BLaER1 treated with 17β-estradiol and CSF1 and Interleukin-3, amounts not matched to agents 10 nM and 100 nM (cell line): ENCODE data around the gene ANKRD29.

ENCODE experiments used
- H3K27ac ChIP-seq, 11 experiments: shearing (Covaris generic); formaldehyde crosslinking; 2 replicates each; pipeline ENCODE4 v1.8.1; 2022
- H3K27me3 ChIP-seq, 11 experiments: shearing (Covaris generic); formaldehyde crosslinking; 2 replicates each; pipeline ENCODE4 v1.8.1; 2022
- H3K36me3 ChIP-seq, 11 experiments: shearing (Covaris generic); formaldehyde crosslinking; 2 replicates each; pipeline ENCODE4 v1.8.1; 2022
- H3K4me1 ChIP-seq, 10 experiments: shearing (Covaris generic); formaldehyde crosslinking; 2 replicates each; pipeline ENCODE4 v1.8.1; 2022
- H3K4me2 ChIP-seq, 11 experiments: shearing (Covaris generic); formaldehyde crosslinking; 2 replicates each; pipeline ENCODE4 v1.8.1; 2022
- H3K4me3 ChIP-seq, 10 experiments: shearing (Covaris generic); formaldehyde crosslinking; 2 replicates each; pipeline ENCODE4 v1.8.1; 2022
- H3K9ac ChIP-seq, 11 experiments: shearing (Covaris generic); formaldehyde crosslinking; 2 replicates each; pipeline ENCODE4 v1.8.1; 2022
- H3K9me3 ChIP-seq, 11 experiments: shearing (Covaris generic); formaldehyde crosslinking; replicated peaks in 1 of 11; 2 replicates each; pipeline ENCODE4 v1.8.1; 2022
- H4K20me1 ChIP-seq, 11 experiments: shearing (Covaris generic); formaldehyde crosslinking; 2 replicates each; pipeline ENCODE4 v1.8.1; 2022
- Cebpa-rat ChIP-seq, 11 experiments: shearing (Covaris generic); IDR thresholded peaks; 2 replicates each; pipeline ENCODE4 v1.8.1; 2022

ANKRD29 gene

GRCh38 chr18:23689616-23690504 lies 27.1 kb upstream of the ANKRD29 start:
- Histone ChIP-seq H3K36me3 (no peaks in the 10 kb centered on the region), H3K27ac (no peak overlapping the region), H3K4me1 (peaks cover 13 to 17% (median 14%) of the 10 kb centered on the region in 10 experiments; a peak in 19 of 20 replicates), H3K4me3 (peak overlapping the region; percentile 49 to 72 (median 62)), H4K20me1 (peaks cover 0 to 16% (median 0%) of the 10 kb centered on the region in 11 experiments; a peak in 3 of 22 replicates), H3K9ac (peak overlapping the region; percentile 14 to 65 (median 48); a peak in 18 of 22 replicates), H3K9me3 (peaks cover 0 to 12% (median 9%) of the 10 kb centered on the region in 11 experiments; a peak in 14 of 22 replicates), H3K4me2 (peak overlapping the region; percentile 87 to 98 (median 93)), H3K27me3 (peaks cover 37 to 52% (median 44%) of the 10 kb centered on the region in 11 experiments)
- TF ChIP-seq Cebpa-rat (IDR thresholded peaks at IDR 0.05): no peak

DNA sequence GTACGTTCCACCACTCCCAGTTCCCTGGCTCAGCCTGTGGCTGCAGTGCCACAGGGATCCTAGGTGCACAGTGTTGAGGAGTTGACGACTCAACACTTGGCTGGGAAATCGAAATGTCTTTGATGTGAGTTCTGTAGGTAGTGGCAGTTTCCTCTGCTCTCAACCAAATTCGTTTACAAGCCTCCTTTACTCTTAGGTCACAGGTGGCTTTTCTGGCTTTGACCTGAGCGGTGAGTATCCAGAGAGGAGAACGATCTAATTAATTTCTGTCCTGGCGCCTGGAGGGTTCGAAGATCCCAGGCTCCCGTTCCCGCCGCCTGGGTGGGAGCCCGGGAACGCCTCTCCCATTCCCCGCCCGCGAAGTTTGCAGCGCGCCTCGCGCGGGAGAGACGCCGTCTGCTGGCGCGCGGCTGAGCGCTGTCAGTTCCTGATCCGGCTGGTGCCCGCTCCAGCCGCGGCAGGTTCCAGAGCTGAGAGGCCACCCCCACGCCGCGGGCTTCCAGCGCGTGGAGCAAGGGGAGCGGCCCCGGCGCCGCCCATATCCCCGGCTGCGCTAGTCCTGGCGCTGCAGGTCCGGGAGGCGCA lies 26.4 kb upstream of the ANKRD29 start, which contains the start of gene LAMA3:
TSS of gene LAMA3 (plus strand) at position 423 of the 585 bp plus-strand sequence. CDS start 231 bp downstream, outside the sequence.
- Histone ChIP-seq H3K36me3 (no peaks in the 10 kb centered on the region), H3K4me3 (peak within 1 kb of the TSS; percentile 49 to 72 (median 62)), H3K27me3 (peaks cover 37 to 52% (median 44%) of the 10 kb centered on the region in 11 experiments), H3K9me3 (peaks cover 0 to 12% (median 9%) of the 10 kb centered on the region in 11 experiments; a peak in 14 of 22 replicates), H3K4me1 (peaks cover 13 to 15% (median 14%) of the 10 kb centered on the region in 10 experiments; a peak in 19 of 20 replicates), H3K27ac (no peak within 1 kb of the TSS), H4K20me1 (peaks cover 0 to 16% (median 0%) of the 10 kb centered on the region in 11 experiments; a peak in 3 of 22 replicates), H3K9ac (peak within 1 kb of the TSS; percentile 14 to 65 (median 48); a peak in 18 of 22 replicates), H3K4me2 (peak within 1 kb of the TSS; percentile 87 to 98 (median 93))
- TF ChIP-seq Cebpa-rat (IDR thresholded peaks at IDR 0.05): no peak

GRCh38 chr18:23688528-23688927 lies 25.8 kb upstream of the ANKRD29 start:
- Histone ChIP-seq H3K4me1 (peaks cover 13 to 15% (median 14%) of the 10 kb centered on the region in 10 experiments; a peak in 19 of 20 replicates), H3K36me3 (no peaks in the 10 kb centered on the region), H3K9me3 (peaks cover 0 to 12% (median 9%) of the 10 kb centered on the region in 11 experiments; a peak in 14 of 22 replicates), H3K4me3 (peak overlapping the region in 3 of 10 experiments; percentile 49 to 63 (median 62); a peak in 4 of 20 replicates), H4K20me1 (peaks cover 0 to 16% (median 0%) of the 10 kb centered on the region in 11 experiments; a peak in 3 of 22 replicates), H3K27ac (no peak overlapping the region), H3K4me2 (peak overlapping the region in 7 of 11 experiments; percentile 87 to 97 (median 92); a peak in 11 of 22 replicates), H3K9ac (no peak overlapping the region), H3K27me3 (peaks cover 37 to 52% (median 44%) of the 10 kb centered on the region in 11 experiments)
- TF ChIP-seq Cebpa-rat (IDR thresholded peaks at IDR 0.05): no peak

DNA sequence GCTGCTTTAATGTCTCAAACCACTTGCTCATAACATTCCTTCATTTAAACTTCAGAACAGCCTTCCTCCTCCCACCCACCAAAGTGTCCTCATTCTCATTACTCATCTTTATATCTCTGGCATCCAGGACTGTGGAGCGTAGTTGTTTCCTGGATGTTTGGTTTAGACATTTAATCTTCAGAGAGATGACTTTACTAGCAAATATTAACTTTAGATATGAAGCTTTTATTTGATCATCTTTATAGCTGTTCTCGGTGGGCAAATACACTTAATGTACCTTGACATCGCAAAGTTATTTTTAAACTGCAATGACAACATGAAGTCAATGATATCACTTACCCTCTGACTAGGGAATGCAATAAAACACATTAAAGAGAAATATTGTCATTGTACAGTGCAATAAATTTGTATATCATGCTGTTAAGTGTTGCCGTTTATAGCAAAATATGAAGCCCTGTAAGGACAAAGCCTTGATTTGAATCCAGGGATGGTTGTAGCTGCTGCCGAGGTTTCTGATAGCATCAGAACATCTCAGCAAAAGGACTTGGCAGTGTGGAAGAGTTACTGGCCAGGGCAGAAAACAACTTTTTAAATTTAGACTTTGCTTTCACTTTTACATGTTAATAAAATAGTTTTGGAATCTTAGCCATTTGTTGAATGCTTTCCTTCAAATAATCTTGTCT lies 21.9 kb upstream of the ANKRD29 start:
- Histone ChIP-seq H3K4me3 (no peak overlapping the region), H3K4me2 (no peak overlapping the region), H3K36me3 (no peaks in the 10 kb centered on the region), H3K9ac (no peak overlapping the region), H3K4me1 (peaks cover 9 to 10% (median 9%) of the 10 kb centered on the region in 10 experiments; a peak in 19 of 20 replicates), H4K20me1 (peaks cover 0 to 9% (median 0%) of the 10 kb centered on the region in 11 experiments; a peak in 2 of 22 replicates), H3K27ac (no peak overlapping the region), H3K27me3 (peaks cover 21 to 25% (median 23%) of the 10 kb centered on the region in 11 experiments), H3K9me3 (peaks cover 0 to 1% (median 0%) of the 10 kb centered on the region in 11 experiments; a peak in 3 of 22 replicates)
- no peak for TF ChIP-seq Cebpa-rat (IDR thresholded peaks at IDR 0.05)

DNA sequence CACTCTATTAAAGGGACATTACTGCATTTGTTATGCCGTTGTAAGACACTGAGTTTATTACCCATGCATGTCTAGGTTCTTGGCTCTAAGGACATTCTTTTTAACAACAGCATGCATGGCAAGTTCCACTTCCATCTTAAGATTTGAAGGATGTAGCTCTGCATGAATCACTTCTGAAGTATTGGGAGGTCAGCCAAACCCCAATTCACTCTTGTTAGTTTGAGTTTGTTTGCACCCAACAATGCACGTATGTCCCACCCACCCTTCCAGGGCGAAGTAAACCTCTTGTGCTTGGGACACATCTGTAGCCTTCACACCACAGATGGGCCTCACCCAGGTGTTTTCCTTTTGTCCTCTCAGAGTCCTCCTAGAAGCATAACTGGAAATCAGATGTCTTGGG lies 21.0 kb upstream of the ANKRD29 start:
- Histone ChIP-seq H3K36me3 (no peaks in the 10 kb centered on the region), H4K20me1 (0 out of 22 replicates have a peak, but pooled peaks cover 0 to under 1% (median 0%) of the 10 kb centered on the region in 11 experiments), H3K9ac (no peak overlapping the region), H3K4me3 (no peak overlapping the region), H3K4me1 (peaks cover 0 to 2% (median 0%) of the 10 kb centered on the region in 10 experiments; a peak in 7 of 20 replicates), H3K9me3 (no peaks in the 10 kb centered on the region), H3K27ac (no peak overlapping the region), H3K27me3 (peaks cover 11 to 15% (median 13%) of the 10 kb centered on the region in 11 experiments), H3K4me2 (no peak overlapping the region)
- no peak for TF ChIP-seq Cebpa-rat (IDR thresholded peaks at IDR 0.05)

DNA sequence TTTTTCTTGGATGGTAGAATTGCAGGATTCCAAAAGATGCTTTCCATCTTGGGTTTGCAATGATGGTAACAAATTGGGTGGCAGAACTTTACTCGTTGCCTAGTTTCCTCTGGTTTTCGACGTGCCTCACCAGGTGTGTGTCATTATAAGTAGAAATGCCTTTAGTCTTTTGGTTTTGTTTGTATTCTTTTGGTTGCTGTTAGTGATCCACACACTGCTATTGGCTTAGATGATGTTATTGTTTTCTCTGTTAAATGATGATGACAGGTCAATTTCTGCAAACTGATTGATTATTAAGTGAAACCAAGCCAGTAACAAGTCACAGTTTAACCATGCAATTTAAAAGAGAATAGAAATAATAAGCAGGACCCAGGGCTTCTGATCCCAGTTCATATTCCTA lies 20.4 kb upstream of the ANKRD29 start:
- peaks cover 6 to 10% (median 8%) of the 10 kb centered on the region in 11 experiments for H3K27me3 ChIP-seq
- no peak overlapping the region for H3K4me2 ChIP-seq
- no peaks in the 10 kb centered on the region for H3K4me1 ChIP-seq
- no peaks in the 10 kb centered on the region for H3K9me3 ChIP-seq
- H3K36me3 ChIP-seq: no peaks in the 10 kb centered on the region
- TF ChIP-seq Cebpa-rat (IDR thresholded peaks at IDR 0.05): no peak
- H4K20me1 ChIP-seq: no peaks in the 10 kb centered on the region
- no peak overlapping the region for H3K4me3 ChIP-seq
- H3K9ac ChIP-seq: no peak overlapping the region
- no peak overlapping the region for H3K27ac ChIP-seq

DNA sequence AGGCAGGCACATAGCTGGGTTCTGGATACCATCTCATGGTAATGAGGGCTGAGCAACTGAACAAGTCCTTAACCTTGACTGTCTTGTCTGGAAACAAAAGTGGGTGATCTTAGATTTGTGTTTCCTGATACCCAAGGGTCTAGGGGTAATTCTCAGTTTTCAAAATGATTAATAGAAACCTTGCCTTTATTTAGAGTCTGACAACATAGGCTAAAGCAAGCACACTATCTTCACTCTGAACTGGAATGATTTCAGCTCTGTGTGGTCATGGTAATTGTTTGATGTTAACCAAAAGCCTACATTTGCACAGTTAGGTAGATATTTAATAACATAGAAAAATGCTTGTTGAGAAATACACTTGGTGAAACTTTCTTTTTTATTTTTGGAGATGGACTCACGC lies 19.8 kb upstream of the ANKRD29 start:
- H3K9ac ChIP-seq: no peak overlapping the region

GRCh38 chr18:23682045-23682444 lies 19.3 kb upstream of the ANKRD29 start:
- Histone ChIP-seq H3K4me1 (no peaks in the 10 kb centered on the region), H3K4me2 (no peak overlapping the region)
- no peak for TF ChIP-seq Cebpa-rat (IDR thresholded peaks at IDR 0.05)

More for the DNA sequence above, 19.8 kb upstream of the ANKRD29 start:
- Histone ChIP-seq H3K4me2 (no peak overlapping the region), H3K4me3 (no peak overlapping the region), H3K4me1 (no peaks in the 10 kb centered on the region), H3K9me3 (no peaks in the 10 kb centered on the region), H3K27me3 (peaks cover 0 to 3% (median under 1%) of the 10 kb centered on the region in 11 experiments; a peak in 10 of 22 replicates), H3K27ac (no peak overlapping the region), H4K20me1 (no peaks in the 10 kb centered on the region), H3K36me3 (no peaks in the 10 kb centered on the region)
- TF ChIP-seq Cebpa-rat (IDR thresholded peaks at IDR 0.05): no peak

More at GRCh38 chr18:23682045-23682444, 19.3 kb upstream of the ANKRD29 start:
- Histone ChIP-seq H3K27me3 (no peaks in the 10 kb centered on the region), H3K4me3 (no peak overlapping the region), H3K9ac (no peak overlapping the region), H3K27ac (no peak overlapping the region), H3K9me3 (no peaks in the 10 kb centered on the region), H4K20me1 (no peaks in the 10 kb centered on the region), H3K36me3 (no peaks in the 10 kb centered on the region)
